Measurements from ENCODE around the gene CEND1.

DNA sequence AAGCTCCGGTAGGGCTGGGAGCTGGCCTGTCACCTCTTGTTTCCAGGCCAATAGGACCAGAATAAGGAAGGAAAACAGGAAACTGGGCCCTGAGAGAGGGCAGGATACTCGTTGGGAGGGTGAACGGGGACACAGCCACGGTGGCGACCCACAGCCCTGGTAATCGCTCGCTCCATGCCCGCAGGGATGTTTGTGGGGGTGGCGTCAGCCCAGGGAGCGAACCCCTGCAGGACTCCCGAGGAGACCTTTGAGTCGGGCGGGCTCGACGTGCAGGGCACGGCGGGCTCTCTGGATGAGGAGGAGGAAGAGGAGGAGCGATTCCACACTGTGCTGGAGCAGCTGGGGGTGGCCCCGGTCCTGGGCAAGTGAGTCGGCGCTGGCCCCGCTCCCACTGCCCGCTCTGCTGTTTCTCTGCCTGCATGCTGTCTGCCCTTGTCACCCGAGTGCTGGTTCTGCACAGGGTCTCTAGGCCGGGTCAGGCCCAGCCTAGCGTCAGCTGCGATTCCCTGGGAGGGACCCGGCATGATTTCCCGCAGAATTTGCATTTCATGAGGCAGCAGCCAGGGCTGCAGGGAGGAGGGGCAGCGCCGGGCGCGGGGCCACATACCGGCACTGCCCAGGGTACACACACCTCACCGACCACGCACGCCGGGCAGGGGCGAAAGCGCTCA lies 39.4 kb upstream of the CEND1 start:
- no peak for TF ChIP-seq TAF1 (IDR thresholded peaks at IDR 0.05; ENCODE audit: borderline replicate concordance, low read depth, low read length)
- no peak for TF ChIP-seq POLR2A (IDR thresholded peaks at IDR 0.05; ENCODE audit: low read depth, low read length)
- no peak for TF ChIP-seq POLR2AphosphoS5 (IDR thresholded peaks at IDR 0.05; ENCODE audit: low read depth, low read length)
